ENCODE measurements around the gene SDHC. TPM values are rescaled to one million over a fixed set of nuclear protein-coding genes. Genes with fewer than 3 reads are reported as not detected.

Gene SDHC
- total and polyA plus RNA-seq, 2 of the 8 experiments (the other 6 are each of a cell fraction or from before 2014, with no cell fraction given) = 224 to 305 TPM

DNA sequence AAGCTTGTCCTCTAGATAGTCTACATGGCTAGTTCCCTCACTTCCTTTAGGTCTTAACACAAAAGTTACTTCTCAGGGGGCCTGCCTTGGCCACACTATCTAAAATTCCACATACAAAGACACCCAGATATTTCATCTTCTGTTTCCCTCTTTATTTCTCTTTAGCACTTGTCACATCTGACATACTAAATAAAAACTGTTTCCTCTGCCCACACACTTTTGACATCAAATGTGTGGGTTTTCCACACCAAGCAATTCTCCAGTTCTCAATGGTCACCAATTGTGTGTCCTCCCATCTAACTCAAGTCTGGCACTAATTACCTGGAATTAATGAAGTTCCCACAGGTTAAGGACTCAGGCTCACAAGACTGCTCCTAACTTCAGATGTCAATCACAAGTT, 79.0 kb downstream of the SDHC start:
- POLR2A ChIA-PET (ENCODE audit: partially characterized antibody) = no interaction called here
- Histone ChIP-seq H3K4ac (replicated peaks; ENCODE audit: insufficient read length, low read depth, low read length) (no peak overlapping the region), H2BK120ac (replicated peaks; ENCODE audit: low read depth, low read length) (no peak overlapping the region), H2AFZ (ENCODE audit: low read length) (no peak overlapping the region), H2BK5ac (ENCODE audit: low read depth, low read length) (no peak overlapping the region), H3K27ac (ENCODE audit: low read depth, low read length) (no peak overlapping the region), H3K27me3 (replicated peaks in 1 of 4; ENCODE audit: control insufficient read depth in 3 of 4, extremely low read depth in 1 of 4, insufficient read depth in 3 of 4, low read length in 3 of 4) (no peaks in the 10 kb centered on the region), H4K91ac (replicated peaks; ENCODE audit: insufficient read length, low read length) (no peak overlapping the region), H3K9ac (replicated peaks in 1 of 4; ENCODE audit: extremely low read depth in 1 of 4, low read depth in 3 of 4, low read length in 3 of 4) (no peak overlapping the region), H2BK20ac (ENCODE audit: low read length) (no peak overlapping the region), H3K23ac (ENCODE audit: insufficient read length) (no peak overlapping the region), H4K5ac (ENCODE audit: insufficient read length, low read depth, low read length) (no peak overlapping the region), H4K20me1 (replicated peaks in 1 of 2; ENCODE audit: control insufficient read depth in 1 of 2, insufficient read depth in 2 of 2, low read length in 2 of 2) (no peaks in the 10 kb centered on the region), H3K23me2 (ENCODE audit: low read depth, low read length) (peaks cover 7% of the 10 kb centered on the region), H3K18ac (ENCODE audit: extremely low read depth, low read length) (no peak overlapping the region), H3K79me1 (ENCODE audit: low read depth, low read length) (no peaks in the 10 kb centered on the region), H2AK5ac (ENCODE audit: low read depth, low read length) (no peak overlapping the region), H3K4me2 (ENCODE audit: insufficient read depth in 1 of 2, low read depth in 2 of 2, low read length in 2 of 2) (no peak overlapping the region), H2BK15ac (ENCODE audit: low read length) (no peak overlapping the region), H3K79me2 (ENCODE audit: control insufficient read depth in 1 of 2, insufficient read depth in 2 of 2, low read length in 2 of 2) (no peaks in the 10 kb centered on the region), H3K4me1 (replicated peaks in 1 of 4; ENCODE audit: control insufficient read depth in 3 of 4, insufficient read depth in 4 of 4, low read length in 3 of 4) (peaks cover 0 to 1% (median 0%) of the 10 kb centered on the region in 4 experiments; a peak in 1 of 7 replicates), H3K14ac (ENCODE audit: insufficient read length) (no peak overlapping the region), H3K56ac (replicated peaks; ENCODE audit: insufficient read length, low read depth, low read length) (no peak overlapping the region), H4K8ac (ENCODE audit: extremely low read depth, insufficient read depth, low read length) (no peak overlapping the region), H2BK12ac (ENCODE audit: low read depth, low read length) (no peak overlapping the region), H3K4me3 (ENCODE audit: extremely low read depth in 1 of 4, insufficient read depth in 2 of 4, low read depth in 3 of 4, low read length in 4 of 4) (no peak overlapping the region), H3K9me3 (ENCODE audit: insufficient read depth in 2 of 2, low read depth in 1 of 2, low read length in 1 of 2) (no peaks in the 10 kb centered on the region), H3K36me3 (ENCODE audit: control insufficient read depth in 2 of 4, insufficient read depth in 4 of 4, low read length in 3 of 4) (no peaks in the 10 kb centered on the region)
- DNase-seq (ENCODE audit: low read depth in 1 of 2, low spot score in 2 of 2) = no peak
- no peak for FAIRE-seq
- no peak for TF ChIP-seq KDM4A (IDR thresholded peaks at IDR 0.05; ENCODE audit: low read depth, low read length, severe bottlenecking)
- no peak for TF ChIP-seq TBP (IDR thresholded peaks at IDR 0.05; ENCODE audit: low read depth, low read length)
- TF ChIP-seq JUN (IDR thresholded peaks at IDR 0.05; ENCODE audit: low read depth, low read length) = no peak
- TF ChIP-seq SUZ12 (IDR thresholded peaks at IDR 0.05; ENCODE audit: low read length) = no peak
- no peak for TF ChIP-seq EP300 (IDR thresholded peaks at IDR 0.05; ENCODE audit: borderline replicate concordance in 1 of 2, low read depth in 2 of 2, low read length in 2 of 2)
- no peak for TF ChIP-seq NRF1 (IDR thresholded peaks at IDR 0.05; ENCODE audit: low read depth, low read length)
- TF ChIP-seq CHD1 (IDR thresholded peaks at IDR 0.05; ENCODE audit: low read depth, low read length) = no peak
- CTCF ChIA-PET (ENCODE audit: partially characterized antibody) = interaction anchor here (4.2 kb wide), 1 partner anchor 11 kb away, joined by 16 read pairs; no protein-coding TSS in a partner anchor

Data from H1 (cell line).